GM23338 (cell line): Measurements from ENCODE around the gene CLP1. TPM values are rescaled to one million over a fixed set of nuclear protein-coding genes. Genes with fewer than 3 reads are reported as not detected.
A peak's percentile ranks its signal among the peaks of the same experiment; 100 is the strongest.

Experiments
- ATAC-seq: fragments of 200-7000 bp; cut with Tn5 transposase; 3 replicates; pipeline ENCODE4 v1.9.1; 2020
- DNase-seq: peaks from one replicate; pipeline ENCODE4 v3.0.0-alpha.2; 2015; ENCODE audit warnings: low spot score
- H2AFZ ChIP-seq: fragments of 200-600 bp; sonication (generic); 2 replicates; pipeline ENCODE4 v1.8.0; 2016; ENCODE audit warnings: antibody characterized with exemption, mild to moderate bottlenecking, moderate library complexity
- H3F3A ChIP-seq: fragments of 200-600 bp; sonication (generic); replicated peaks from 2 replicates; pipeline ENCODE4 v1.8.0; 2017; ENCODE audit warnings: antibody characterized with exemption, mixed run types, low read depth
- H3K27ac ChIP-seq: fragments of 200-600 bp; sonication (generic); 2 replicates; pipeline ENCODE4 v1.6.1; 2016; ENCODE audit warnings: low read depth
- H3K27me3 ChIP-seq: fragments of 200-600 bp; sonication (generic); 2 replicates; pipeline ENCODE4 v1.8.0; 2016; ENCODE audit warnings: mild to moderate bottlenecking, mixed run types, moderate library complexity; ENCODE audit not compliant: insufficient read depth
- H3K36me3 ChIP-seq: fragments of 200-600 bp; sonication (generic); 2 replicates; pipeline ENCODE4 v1.8.0; 2016; ENCODE audit warnings: mild to moderate bottlenecking; ENCODE audit not compliant: insufficient read depth
- H3K4me1 ChIP-seq: fragments of 200-600 bp; sonication (generic); 2 replicates; pipeline ENCODE4 v1.8.0; 2016; ENCODE audit warnings: mild to moderate bottlenecking, moderate library complexity; ENCODE audit not compliant: insufficient read depth
- H3K4me2 ChIP-seq: fragments of 200-600 bp; sonication (generic); 2 replicates; pipeline ENCODE4 v1.7.1; 2017; ENCODE audit warnings: mixed run types
- H3K4me3 ChIP-seq: fragments of 200-600 bp; sonication (generic); 2 replicates; pipeline ENCODE4 v1.6.1; 2016; ENCODE audit warnings: mixed run types
- H3K79me2 ChIP-seq: fragments of 200-600 bp; sonication (generic); replicated peaks from 2 replicates; pipeline ENCODE4 v1.8.0; 2017; ENCODE audit warnings: mild to moderate bottlenecking; ENCODE audit not compliant: insufficient read depth
- H3K9me2 ChIP-seq: fragments of 200-600 bp; sonication (generic); 2 replicates; pipeline ENCODE4 v1.8.0; 2017; ENCODE audit not compliant: insufficient read depth
- H4K20me1 ChIP-seq: fragments of 200-600 bp; sonication (generic); replicated peaks from 2 replicates; pipeline ENCODE4 v1.8.0; 2017; ENCODE audit warnings: mild to moderate bottlenecking; ENCODE audit not compliant: insufficient read depth
- H3K27ac Mint-ChIP-seq: 2 replicates; pipeline ENCODE4 v1.8.0; 2020; ENCODE audit warnings: inconsistent platforms, mild to moderate bottlenecking, moderate library complexity, mixed read lengths
- H3K27me3 Mint-ChIP-seq: 3 replicates; pipeline ENCODE4 v1.8.0; 2022; ENCODE audit warnings: low read depth, mild to moderate bottlenecking, moderate library complexity, mixed read lengths, inconsistent platforms; ENCODE audit not compliant: insufficient read depth, poor library complexity
- H3K36me3 Mint-ChIP-seq: 3 replicates; pipeline ENCODE4 v1.8.0; 2021; ENCODE audit warnings: low read depth, mild to moderate bottlenecking, inconsistent platforms, moderate library complexity, mixed read lengths
- H3K4me1 Mint-ChIP-seq: 3 replicates; pipeline ENCODE4 v1.8.0; 2020; ENCODE audit warnings: mild to moderate bottlenecking, inconsistent platforms, mixed read lengths
- H3K4me3 Mint-ChIP-seq: 3 replicates; pipeline ENCODE4 v1.8.0; 2021; ENCODE audit warnings: moderate library complexity, mild to moderate bottlenecking, inconsistent platforms, mixed read lengths
- H3K9me3 Mint-ChIP-seq: 3 replicates; pipeline ENCODE4 v1.8.0; 2020; ENCODE audit warnings: moderate library complexity, mild to moderate bottlenecking, inconsistent platforms, mixed read lengths
- CREB1 ChIP-seq: fragments of 250-450 bp; sonication (Bioruptor Pico); IDR thresholded peaks from 2 replicates; pipeline ENCODE4 v1.5.0; 2020; ENCODE audit warnings: low read depth, mild to moderate bottlenecking, moderate library complexity
- CTCF ChIP-seq, 2 experiments: fragments of 200-600 bp in 1 of 2; sonication (generic) in 1 of 2; conservative IDR thresholded peaks; 2 replicates each; pipeline versions ENCODE4 v1.5.1 to v1.6.1; 2016 to 2017; ENCODE audit warnings: antibody characterized with exemption in 2 of 2, low read depth in 2 of 2, mild to moderate bottlenecking in 2 of 2, moderate library complexity in 1 of 2
- ETS1 ChIP-seq: IDR thresholded peaks from 2 replicates; pipeline ENCODE4 v1.6.1; 2016; ENCODE audit warnings: antibody characterized with exemption
- EZH2 ChIP-seq: fragments of 200-600 bp; sonication (generic); IDR thresholded peaks from one replicate; pipeline ENCODE4 v1.8.0; 2017; ENCODE audit warnings: antibody characterized with exemption, mild to moderate bottlenecking, low read depth; ENCODE audit not compliant: unreplicated experiment
- EZH2phosphoT487 ChIP-seq: fragments of 200-600 bp; sonication (generic); IDR thresholded peaks from one replicate; pipeline ENCODE4 v1.8.1; 2018; ENCODE audit warnings: antibody characterized with exemption; ENCODE audit not compliant: unreplicated experiment
- JUNB ChIP-seq: IDR thresholded peaks from one replicate; pipeline ENCODE4 v1.6.1; 2016; ENCODE audit warnings: antibody characterized with exemption; ENCODE audit not compliant: unreplicated experiment
- NANOG ChIP-seq: IDR thresholded peaks from 2 replicates; pipeline ENCODE4 v1.6.1; 2016; ENCODE audit warnings: antibody characterized with exemption, borderline replicate concordance
- POLR2AphosphoS5 ChIP-seq: IDR thresholded peaks from 2 replicates; pipeline ENCODE4 v1.6.1; 2016; ENCODE audit warnings: antibody characterized with exemption, low read depth
- REST ChIP-seq: IDR thresholded peaks from one replicate; pipeline ENCODE4 v1.6.1; 2018; ENCODE audit warnings: antibody characterized with exemption; ENCODE audit not compliant: unreplicated experiment
- STAT1 ChIP-seq: IDR thresholded peaks from one replicate; pipeline ENCODE4 v1.6.1; 2016; ENCODE audit warnings: antibody characterized with exemption; ENCODE audit not compliant: unreplicated experiment
- ZNF114 ChIP-seq: fragments of 250-450 bp; sonication (Bioruptor Pico); IDR thresholded peaks from 2 replicates; pipeline ENCODE4 v1.5.0; 2020; ENCODE audit warnings: mild to moderate bottlenecking, moderate library complexity
- ZNF331 ChIP-seq: fragments of 250-450 bp; sonication (Bioruptor Pico); IDR thresholded peaks from 2 replicates; pipeline ENCODE4 v1.5.0; 2020; ENCODE audit warnings: low read depth, mild to moderate bottlenecking, moderate library complexity
- ZNF462 ChIP-seq: fragments of 250-450 bp; sonication (Bioruptor Pico); IDR thresholded peaks from 2 replicates; pipeline ENCODE4 v1.5.0; 2020; ENCODE audit warnings: mild to moderate bottlenecking, moderate library complexity
- polyA plus RNA-seq: library from polyadenylated mRNA; unstranded; fragments of >200 nt; fragmentation: Nextera tagmentation; extraction: Ambion mirVana; gene quantifications from 2 replicates; pipeline ENCODE4 v1.2.1, GENCODE V29; 2016
- total RNA-seq: library from RNA; depleted of rRNA; stranded (reverse); fragments of >200 nt; shearing (Covaris generic); gene quantifications from 2 replicates; pipeline ENCODE4 v1.2.3, GENCODE V29; 2014

The CLP1 gene
- total and polyA plus RNA-seq, 2 experiments from 2014 or later = 16.8 to 25.2 TPM

- peak overlapping the region; percentile 99 for H3K4me3 ChIP-seq
- peaks cover 40% of the 10 kb centered on the region for H4K20me1 ChIP-seq
- peaks cover 57% of the 10 kb centered on the region for H3K4me1 ChIP-seq
- DNase-seq (no peak), ATAC-seq (no peak)
- peaks cover 10% of the 10 kb centered on the region for H3K9me2 ChIP-seq
- no peaks in the 10 kb centered on the region for H3K27me3 ChIP-seq
- H3K36me3 ChIP-seq = peaks cover 18% of the 10 kb centered on the region; the same call in 1 of the 2 replicates
- peaks cover 51% of the 10 kb centered on the region for H3K79me2 ChIP-seq
- peaks cover 70% of the 10 kb centered on the region for H3F3A ChIP-seq
- Mint-ChIP-seq H3K27me3 (peaks cover 38% of the 10 kb centered on the region), H3K9me3 (peaks cover 3% of the 10 kb centered on the region; the same call in 1 of the 3 replicates), H3K4me3 (peak overlapping the region; percentile 99), H3K36me3 (peaks cover 56% of the 10 kb centered on the region), H3K27ac (peak overlapping the region; percentile 97), H3K4me1 (peaks cover 69% of the 10 kb centered on the region)
- H3K4me2 ChIP-seq = peak overlapping the region; percentile 79
- TF ChIP-seq CTCF (conservative IDR thresholded peaks at IDR 0.05; ENCODE audit: low read depth in 2 of 2) = no peak
- TF ChIP-seq ZNF331 (CRISPR knock-in tag) = no peak
- TF ChIP-seq ZNF462 (CRISPR knock-in tag) = no peak
- TF ChIP-seq NANOG = no peak
- no peak for TF ChIP-seq REST
- TF ChIP-seq POLR2AphosphoS5 = no peak; the same call in 1 of the 2 replicates
- no peak for TF ChIP-seq ZNF114 (CRISPR knock-in tag)
- no peak for TF ChIP-seq EZH2phosphoT487
- no peak for TF ChIP-seq ETS1
- no peak for TF ChIP-seq STAT1
- TF ChIP-seq EZH2 = no peak
- no peak for TF ChIP-seq CREB1 (CRISPR knock-in tag)
- TF ChIP-seq JUNB = no peak
- no peak overlapping the region for H2AFZ ChIP-seq
- H3K27ac ChIP-seq = peak overlapping the region; percentile 98
These were observed 17.3 kb upstream of the CLP1 start for GRCh38 chr11:57640068-57640800.
